ENCODE measurements around the gene XYLT2. TPM values are rescaled to one million over a fixed set of nuclear protein-coding genes. Genes with fewer than 3 reads are reported as not detected.

Gene XYLT2
- total RNA-seq, 1 donor from 2014 or later, result 41.0 TPM

- Mint-ChIP-seq H3K27ac (ENCODE audit: unreplicated experiment) (no peak overlapping the region), H3K27me3 (ENCODE audit: low read depth, unreplicated experiment) (peaks cover 40% of the 10 kb centered on the region), H3K4me1 (ENCODE audit: low read depth, unreplicated experiment) (no peaks in the 10 kb centered on the region), H3K36me3 (ENCODE audit: low read depth, unreplicated experiment) (peaks cover 1% of the 10 kb centered on the region), H3K4me3 (ENCODE audit: unreplicated experiment) (no peak overlapping the region), H3K9me3 (ENCODE audit: unreplicated experiment) (no peaks in the 10 kb centered on the region)
- no peak for FAIRE-seq
- Histone ChIP-seq H3K4me1 (ENCODE audit: insufficient read depth, low read length) (peaks cover 13% of the 10 kb centered on the region), H2AFZ (ENCODE audit: low read depth, low read length) (no peak overlapping the region), H4K20me1 (ENCODE audit: insufficient read depth, low read length) (no peaks in the 10 kb centered on the region), H3K79me2 (ENCODE audit: insufficient read depth, low read length) (no peaks in the 10 kb centered on the region), H3K36me3 (ENCODE audit: insufficient read depth, low read length) (no peaks in the 10 kb centered on the region), H3K4me3 (ENCODE audit: insufficient read depth, low read depth, low read length) (no peak overlapping the region), H3K9ac (ENCODE audit: low read length) (no peak overlapping the region), H3K4me2 (ENCODE audit: low read length) (no peak overlapping the region), H3K9me3 (ENCODE audit: insufficient read depth, low read depth, low read length) (no peaks in the 10 kb centered on the region), H3K27ac (ENCODE audit: low read depth, low read length) (no peak overlapping the region), H3K27me3 (ENCODE audit: insufficient read depth, low read length) (no peaks in the 10 kb centered on the region)
- no peak for TF ChIP-seq CTCF (IDR thresholded peaks at IDR 0.05; ENCODE audit: insufficient read depth, low read depth, low read length)
- no peak for TF ChIP-seq EZH2 (IDR thresholded peaks at IDR 0.05; ENCODE audit: insufficient read depth, low read length)
- no peak for DNase-seq (ENCODE audit: low read depth)
Measured at GRCh38 chr17:50328363-50329325, 17.3 kb upstream of the XYLT2 start.

DNA sequence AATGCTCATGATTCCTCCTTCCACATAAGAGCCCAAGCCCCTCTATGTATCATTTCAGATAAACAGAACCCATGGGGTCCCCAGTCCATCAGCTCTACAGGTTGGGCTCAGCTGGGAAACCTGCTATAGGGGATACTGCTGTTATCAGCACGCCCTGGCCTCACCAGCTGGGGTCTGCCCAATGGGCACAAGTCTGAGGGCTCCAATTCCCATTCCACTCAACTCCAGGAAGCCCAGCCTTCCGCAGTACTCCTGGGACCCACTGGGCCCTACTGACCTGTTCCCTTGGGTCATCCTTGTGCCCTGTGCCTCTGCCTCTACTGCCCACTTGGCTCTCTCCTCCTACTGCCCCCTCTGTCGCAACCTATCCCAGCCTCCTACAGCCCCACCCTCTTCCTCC lies 16.2 kb upstream of the XYLT2 start:
- Mint-ChIP-seq H3K27ac (ENCODE audit: unreplicated experiment) (no peak overlapping the region), H3K36me3 (ENCODE audit: low read depth, unreplicated experiment) (peaks cover 1% of the 10 kb centered on the region), H3K4me3 (ENCODE audit: unreplicated experiment) (no peak overlapping the region), H3K4me1 (ENCODE audit: low read depth, unreplicated experiment) (peaks cover 1% of the 10 kb centered on the region), H3K27me3 (ENCODE audit: low read depth, unreplicated experiment) (peaks cover 36% of the 10 kb centered on the region), H3K9me3 (ENCODE audit: unreplicated experiment) (no peaks in the 10 kb centered on the region)
- no peaks in the 10 kb centered on the region for H4K20me1 ChIP-seq (ENCODE audit: insufficient read depth, low read length)
- no peaks in the 10 kb centered on the region for H3K27me3 ChIP-seq (ENCODE audit: insufficient read depth, low read length)
- peaks cover 13% of the 10 kb centered on the region for H3K4me1 ChIP-seq (ENCODE audit: insufficient read depth, low read length)
- H3K79me2 ChIP-seq (ENCODE audit: insufficient read depth, low read length), result no peaks in the 10 kb centered on the region
- no peaks in the 10 kb centered on the region for H3K9me3 ChIP-seq (ENCODE audit: insufficient read depth, low read depth, low read length)
- no peak overlapping the region for H2AFZ ChIP-seq (ENCODE audit: low read depth, low read length)
- H3K9ac ChIP-seq (ENCODE audit: low read length), result no peak overlapping the region
- no peaks in the 10 kb centered on the region for H3K36me3 ChIP-seq (ENCODE audit: insufficient read depth, low read length)
- H3K27ac ChIP-seq (ENCODE audit: low read depth, low read length), result no peak overlapping the region
- TF ChIP-seq EZH2 (IDR thresholded peaks at IDR 0.05; ENCODE audit: insufficient read depth, low read length), result no peak
- no peak for TF ChIP-seq CTCF (IDR thresholded peaks at IDR 0.05; ENCODE audit: insufficient read depth, low read depth, low read length)
- H3K4me2 ChIP-seq (ENCODE audit: low read length), result no peak overlapping the region
- FAIRE-seq, result no peak
- no peak for DNase-seq (ENCODE audit: low read depth)
- no peak overlapping the region for H3K4me3 ChIP-seq (ENCODE audit: insufficient read depth, low read depth, low read length)

Data from astrocyte (in vitro differentiated cells and primary cell).